Lung (tissue), 12 donors: ENCODE data around the gene DBF4B. TPM values are rescaled to one million over a fixed set of nuclear protein-coding genes. Genes with fewer than 3 reads are reported as not detected.
A peak's percentile ranks its signal among the peaks of the same experiment; 100 is the strongest.
"Not testable (repeated sequence)": the region's sequence is repeated elsewhere in the genome, so short reads cannot be mapped to it uniquely, and the experiment has no call there.

Experiments
- ATAC-seq: fragments of 200-7000 bp; cut with Tn5 transposase; one replicate; pipeline ENCODE4 v1.9.1; 2020; ENCODE audit warnings: moderate number of reproducible peaks; ENCODE audit not compliant: insufficient read depth, low FRiP score
- DNase-seq, 3 donors: peaks; one replicate each; pipeline ENCODE4 v3.0.0-alpha.2; 2013 to 2017
- H3K27ac ChIP-seq, 2 donors: one replicate each; pipeline ENCODE4 v1.5.1; 2013; ENCODE audit warnings: mild to moderate bottlenecking in 2 of 2, moderate library complexity in 2 of 2, control low read depth in 1 of 2, inconsistent platforms in 1 of 2, low read depth in 1 of 2, low read length in 1 of 2
- H3K27me3 ChIP-seq, 3 donors: one replicate each; pipeline ENCODE4 v1.5.1; 2013; ENCODE audit warnings: low read length in 2 of 3; ENCODE audit not compliant: control insufficient read depth in 3 of 3, insufficient read depth in 3 of 3
- H3K36me3 ChIP-seq, 4 donors: one replicate each; pipeline ENCODE4 v1.5.1; 2013; ENCODE audit warnings: low read length in 4 of 4, mild to moderate bottlenecking in 1 of 4, moderate library complexity in 1 of 4; ENCODE audit not compliant: control insufficient read depth in 4 of 4, insufficient read depth in 4 of 4
- H3K4me1 ChIP-seq, 5 donors: one replicate each; pipeline ENCODE4 v1.5.1; 2013; ENCODE audit warnings: low read length in 5 of 5, mild to moderate bottlenecking in 2 of 5, moderate library complexity in 1 of 5; ENCODE audit not compliant: control insufficient read depth in 5 of 5, insufficient read depth in 5 of 5
- H3K4me3 ChIP-seq: one replicate; pipeline ENCODE4 v1.5.1; 2013; ENCODE audit warnings: mild to moderate bottlenecking, control low read depth, moderate library complexity
- H3K9ac ChIP-seq, 2 donors: one replicate each; pipeline ENCODE4 v1.5.1; 2013; ENCODE audit warnings: low read length in 2 of 2, control low read depth in 1 of 2; ENCODE audit not compliant: insufficient read depth in 1 of 2
- H3K9me3 ChIP-seq, 4 donors: one replicate each; pipeline ENCODE4 v1.5.1; 2013; ENCODE audit warnings: low read length in 3 of 4, mild to moderate bottlenecking in 1 of 4, moderate library complexity in 1 of 4; ENCODE audit not compliant: control insufficient read depth in 4 of 4, insufficient read depth in 3 of 4
- WGBS, 2 donors: extraction: QIAGEN DNeasy Blood & Tissue Kit; methylation state at CpG; one replicate each; pipeline ENCODE4 v1.1.7; 2013; 5-methylcytosine and 5-hydroxymethylcytosine counted together
- polyA plus RNA-seq, 2 donors: library from polyadenylated mRNA; stranded (reverse); fragments of 200-250 nt; gene quantifications; one replicate each; pipeline ENCODE4 v1.2.1, GENCODE V29; 2013
- total RNA-seq, 2 donors: library from RNA; depleted of rRNA in 1 of 2; stranded (reverse); fragments of >200 nt in 1 of 2; gene quantifications; one replicate each; pipeline ENCODE4 v1.2.1, GENCODE V29; 2014 to 2021
- TF ChIP-seq, protein P1 (sequence below): IDR thresholded peaks from 2 replicates; pipeline ENCODE4 v1.5.1; 2012; ENCODE audit warnings: mild to moderate bottlenecking; ENCODE audit errors: control extremely low read depth, extremely low read depth
- donor health status: control.
- donor health status: control.
- donor health status: Bipolar disorder and iron deficiency.
- donor health status: healthy.
- donor health status: DM: yes; HTN: yes; CAD: no.

Gene DBF4B
- total and polyA plus RNA-seq, 4 donors = 2.7 to 8.6 (median 3.1) TPM

DNA sequence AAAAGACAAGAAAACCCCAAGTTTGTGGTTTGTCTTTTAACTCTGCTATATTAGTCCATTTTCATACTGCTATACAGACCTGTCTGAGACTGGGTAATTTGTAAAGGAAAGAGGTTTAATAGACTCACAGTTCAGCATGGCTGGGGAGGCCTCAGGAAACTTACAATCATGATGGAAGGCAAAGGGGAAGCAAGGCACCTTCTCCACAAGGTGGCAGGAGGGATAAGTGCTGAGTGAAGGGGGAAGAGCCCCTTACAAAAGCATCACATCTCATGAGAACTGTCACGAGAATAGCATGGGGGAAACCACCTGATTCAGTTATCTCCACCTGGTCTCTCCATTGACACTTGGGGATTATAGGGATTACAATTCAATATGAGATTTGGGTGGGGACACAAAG, 36.8 kb downstream of the DBF4B start:
- 73 to 74% methylated on average over 1 of the region's 1 CpG for WGBS, 2 donors
- DNase-seq (no peak), ATAC-seq (no peak)
- Histone ChIP-seq H3K9me3 (no peaks in the 10 kb centered on the region), H3K4me1 (peaks cover 0 to 5% (median 0%) of the 10 kb centered on the region in 5 donors), H3K27ac (no peak overlapping the region), H3K9ac (no peak overlapping the region), H3K4me3 (no peak overlapping the region), H3K27me3 (no peaks in the 10 kb centered on the region), H3K36me3 (peaks cover 0 to 25% (median 7%) of the 10 kb centered on the region in 4 donors)
- TF ChIP-seq, protein P1, sequence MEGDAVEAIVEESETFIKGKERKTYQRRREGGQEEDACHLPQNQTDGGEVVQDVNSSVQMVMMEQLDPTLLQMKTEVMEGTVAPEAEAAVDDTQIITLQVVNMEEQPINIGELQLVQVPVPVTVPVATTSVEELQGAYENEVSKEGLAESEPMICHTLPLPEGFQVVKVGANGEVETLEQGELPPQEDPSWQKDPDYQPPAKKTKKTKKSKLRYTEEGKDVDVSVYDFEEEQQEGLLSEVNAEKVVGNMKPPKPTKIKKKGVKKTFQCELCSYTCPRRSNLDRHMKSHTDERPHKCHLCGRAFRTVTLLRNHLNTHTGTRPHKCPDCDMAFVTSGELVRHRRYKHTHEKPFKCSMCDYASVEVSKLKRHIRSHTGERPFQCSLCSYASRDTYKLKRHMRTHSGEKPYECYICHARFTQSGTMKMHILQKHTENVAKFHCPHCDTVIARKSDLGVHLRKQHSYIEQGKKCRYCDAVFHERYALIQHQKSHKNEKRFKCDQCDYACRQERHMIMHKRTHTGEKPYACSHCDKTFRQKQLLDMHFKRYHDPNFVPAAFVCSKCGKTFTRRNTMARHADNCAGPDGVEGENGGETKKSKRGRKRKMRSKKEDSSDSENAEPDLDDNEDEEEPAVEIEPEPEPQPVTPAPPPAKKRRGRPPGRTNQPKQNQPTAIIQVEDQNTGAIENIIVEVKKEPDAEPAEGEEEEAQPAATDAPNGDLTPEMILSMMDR = no peak

DNA sequence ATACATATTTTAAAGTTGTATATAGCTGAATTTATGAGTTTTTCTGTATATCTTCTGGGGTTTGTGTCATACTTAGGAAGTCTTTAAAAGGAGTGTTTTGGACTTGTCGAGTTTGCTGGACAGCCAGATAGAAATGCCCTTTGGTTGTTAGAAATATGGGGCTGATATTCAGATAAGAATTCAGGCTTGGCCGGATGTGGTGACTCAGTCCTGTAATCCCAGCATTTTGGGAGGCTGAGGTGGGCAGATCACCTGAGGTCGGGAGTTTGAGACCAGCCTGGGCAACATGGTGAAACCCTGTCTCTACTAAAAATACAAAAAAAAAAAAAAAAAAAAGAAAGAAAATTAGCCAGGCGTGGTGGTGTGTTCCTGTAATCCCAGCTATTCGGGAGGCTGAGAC, 37.3 kb downstream of the DBF4B start:
- peaks cover 0 to 28% (median 7%) of the 10 kb centered on the region in 4 donors for H3K36me3 ChIP-seq
- 93 to 94% methylated on average over 5 of the region's 5 CpGs for WGBS, 2 donors

DNA sequence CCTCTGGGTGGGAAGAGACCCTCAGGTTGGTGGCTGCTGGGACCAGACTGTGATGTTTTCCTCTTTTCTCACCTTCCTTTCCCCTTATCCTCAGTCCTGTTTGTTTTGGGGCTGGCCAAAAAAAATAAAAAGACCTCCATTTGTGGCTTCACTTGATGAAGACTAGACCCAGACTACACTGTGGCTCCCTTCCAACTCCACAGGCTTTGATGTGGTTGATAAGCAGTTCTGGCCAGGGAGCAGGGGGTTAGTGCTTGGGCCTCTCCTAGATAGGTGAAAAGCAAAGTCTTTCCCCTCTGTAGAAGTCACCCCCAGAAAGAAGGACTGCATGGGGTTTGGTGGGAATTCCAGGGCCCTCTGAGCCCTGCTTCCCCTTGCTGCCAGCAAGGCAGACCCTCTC, 39.1 kb downstream of the DBF4B start:
- H3K27ac ChIP-seq = no peak overlapping the region
- no peaks in the 10 kb centered on the region for H3K27me3 ChIP-seq
- peaks cover 0 to 5% (median 0%) of the 10 kb centered on the region in 5 donors for H3K4me1 ChIP-seq
- ATAC-seq (no peak), DNase-seq (peak in 1 of 3 donors; percentile 36)
- TF ChIP-seq, protein P1 = no peak
- peaks cover 0 to 2% (median 0%) of the 10 kb centered on the region in 4 donors for H3K9me3 ChIP-seq
- H3K4me3 ChIP-seq = no peak overlapping the region
- H3K36me3 ChIP-seq = peaks cover 0 to 32% (median 4%) of the 10 kb centered on the region in 4 donors
- H3K9ac ChIP-seq = no peak overlapping the region

More for the DNA sequence above, 37.3 kb downstream of the DBF4B start:
- not testable (repeated sequence) for DNase-seq, H3K9me3 ChIP-seq, H3K27ac ChIP-seq, ATAC-seq, H3K4me3 ChIP-seq, H3K27me3 ChIP-seq, H3K9ac ChIP-seq, H3K4me1 ChIP-seq

DNA sequence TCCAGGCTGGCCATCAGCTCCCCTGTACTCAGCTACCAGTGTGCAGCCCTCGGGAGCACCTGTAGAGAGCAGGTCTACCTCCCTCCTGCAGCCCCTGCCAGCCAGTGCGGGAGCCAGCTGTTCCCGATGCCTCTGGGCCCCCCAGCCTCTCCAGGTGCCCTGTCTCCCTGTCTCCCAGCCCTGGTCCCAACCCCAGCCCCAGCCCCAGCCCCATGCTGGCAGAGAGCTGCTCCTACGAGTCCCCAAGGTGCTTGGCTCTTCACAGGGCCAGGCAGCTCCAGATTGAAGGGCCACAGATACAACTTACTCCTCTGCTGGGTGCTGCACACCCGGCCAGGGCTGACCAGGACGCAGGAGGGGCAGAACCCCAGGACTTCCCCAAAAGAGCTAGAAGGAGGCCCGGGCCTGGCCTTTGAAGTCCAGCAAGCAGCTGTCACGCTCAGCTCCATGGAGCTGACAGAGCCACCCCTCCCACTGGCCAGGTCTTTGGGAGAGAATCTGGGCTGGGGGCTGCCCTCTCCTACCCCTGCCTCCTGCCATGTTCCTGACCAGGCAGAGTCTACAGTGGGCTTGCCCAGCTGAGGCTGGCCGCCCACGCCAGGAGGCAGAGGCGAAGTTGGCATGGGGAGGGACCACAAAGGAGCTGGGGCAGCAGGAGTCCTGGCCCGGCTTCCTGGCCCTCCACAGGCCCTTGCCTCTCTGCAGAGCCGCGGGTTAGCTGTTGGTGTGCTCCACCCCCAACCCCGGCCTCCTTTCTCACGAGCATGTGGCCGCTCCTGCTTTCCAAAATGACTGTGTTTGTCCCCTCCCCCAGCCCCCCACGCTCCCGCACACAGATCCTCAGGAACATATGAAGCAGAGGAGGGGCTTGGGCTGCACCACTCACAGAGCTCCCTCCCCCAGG, 40.9 kb downstream of the DBF4B start:
- Histone ChIP-seq H3K27me3 (no peaks in the 10 kb centered on the region), H3K9me3 (peaks cover 0 to 2% (median 0%) of the 10 kb centered on the region in 4 donors), H3K4me1 (peaks cover 0 to 5% (median 0%) of the 10 kb centered on the region in 5 donors), H3K4me3 (no peak overlapping the region), H3K27ac (no peak overlapping the region), H3K36me3 (peaks cover 0 to 29% (median 4%) of the 10 kb centered on the region in 4 donors), H3K9ac (no peak overlapping the region)
- ATAC-seq = no peak
- DNase-seq = peak; percentile 24 to 51 (median 37)
- WGBS, 2 donors = 82 to 91% methylated on average over 19 of the region's 19 CpGs
- TF ChIP-seq, protein P1 = no peak
